UCSD-AML1 (cell line): ENCODE results near the gene ARMC6.
A peak's percentile ranks its signal among the peaks of the same experiment; 100 is the strongest.

ENCODE experiments used
- DNase-seq: peaks from one replicate; lab custom pipeline; 2025; ENCODE audit not compliant: unreplicated experiment; lab: John Stamatoyannopoulos, UW

ARMC6 gene

DNA sequence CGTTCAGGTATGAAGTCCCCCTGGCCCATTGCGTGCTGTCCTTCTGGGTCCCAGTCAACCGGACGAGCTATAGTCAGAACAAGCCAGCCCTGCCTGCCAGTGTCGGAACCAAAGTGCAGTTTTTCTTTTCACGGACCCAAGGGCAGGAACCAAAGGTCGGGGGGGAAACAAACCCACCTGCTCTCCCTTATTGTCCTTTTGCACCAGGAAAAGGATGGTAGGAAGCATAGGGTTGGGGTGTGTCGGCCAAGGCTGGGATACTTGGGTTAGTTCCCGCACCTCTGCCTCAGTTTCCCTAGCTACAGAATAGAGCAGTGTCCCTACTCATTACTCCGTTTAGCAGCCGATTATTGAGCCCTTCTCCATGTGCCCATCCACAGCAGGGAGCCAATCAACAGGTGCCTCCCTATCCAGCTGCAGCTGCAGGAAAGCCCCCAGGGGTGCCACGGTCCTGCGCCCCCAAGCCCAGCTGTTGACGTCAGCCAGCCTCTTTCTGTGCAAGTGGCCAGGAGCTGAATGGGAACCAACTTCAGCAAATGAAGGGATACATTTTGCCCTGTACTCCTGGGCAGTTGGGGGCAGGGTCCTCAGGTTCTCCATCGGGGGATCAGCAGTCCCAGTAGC, 21.0 kb downstream of the ARMC6 start:
- no peak for DNase-seq

- DNase-seq = no peak
Measured at GRCh38 chr19:19054939-19055440, 21.6 kb downstream of the ARMC6 start.

GRCh38 chr19:19055701-19056100, 22.3 kb downstream of the ARMC6 start:
- no peak for DNase-seq

- no peak for DNase-seq
Measured at GRCh38 chr19:19056636-19057275, 23.4 kb downstream of the ARMC6 start.

DNA sequence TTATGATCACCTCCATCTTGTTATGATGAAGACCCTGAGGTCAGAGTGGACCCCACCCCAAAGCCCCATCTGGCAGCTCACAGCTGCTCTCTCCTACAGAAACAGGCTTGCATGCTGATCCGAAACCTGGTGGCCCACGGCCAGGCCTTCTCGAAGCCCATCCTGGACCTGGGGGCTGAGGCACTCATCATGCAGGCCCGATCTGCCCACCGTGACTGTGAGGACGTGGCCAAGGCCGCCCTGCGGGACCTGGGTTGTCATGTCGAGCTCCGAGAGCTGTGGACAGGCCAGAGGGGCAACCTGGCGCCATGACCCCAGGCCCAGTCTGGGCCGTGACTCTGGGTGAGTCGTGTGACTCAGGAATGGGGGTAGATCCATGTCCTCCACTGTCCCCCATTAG, 23.9 kb downstream of the ARMC6 start:
- DNase-seq = no peak

DNA sequence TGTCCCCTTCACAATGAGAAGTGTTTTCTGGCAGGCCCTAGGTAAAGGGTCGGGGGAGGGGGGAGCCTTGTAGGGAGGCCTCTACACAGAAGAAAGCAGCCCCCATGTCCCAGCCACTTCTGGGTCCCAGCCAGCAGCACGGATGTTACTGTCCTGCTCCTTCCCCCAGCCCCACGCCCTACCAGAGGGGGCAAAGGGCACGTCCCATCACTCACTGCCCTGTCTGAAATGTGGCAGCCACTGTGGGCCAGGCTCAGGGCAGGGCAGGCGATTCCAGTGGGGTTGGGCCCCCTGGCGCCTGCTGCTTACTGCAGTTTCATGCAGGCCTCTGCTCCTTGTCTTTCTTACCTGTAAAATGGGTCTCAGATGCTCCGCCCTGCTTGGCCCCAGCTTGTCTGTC, 24.3 kb downstream of the ARMC6 start:
- DNase-seq = no peak

GRCh38 chr19:19059018-19059836, 25.8 kb downstream of the ARMC6 start:
- DNase-seq = no peak

GRCh38 chr19:19059837-19060611, 26.6 kb downstream of the ARMC6 start:
- no peak for DNase-seq

DNA sequence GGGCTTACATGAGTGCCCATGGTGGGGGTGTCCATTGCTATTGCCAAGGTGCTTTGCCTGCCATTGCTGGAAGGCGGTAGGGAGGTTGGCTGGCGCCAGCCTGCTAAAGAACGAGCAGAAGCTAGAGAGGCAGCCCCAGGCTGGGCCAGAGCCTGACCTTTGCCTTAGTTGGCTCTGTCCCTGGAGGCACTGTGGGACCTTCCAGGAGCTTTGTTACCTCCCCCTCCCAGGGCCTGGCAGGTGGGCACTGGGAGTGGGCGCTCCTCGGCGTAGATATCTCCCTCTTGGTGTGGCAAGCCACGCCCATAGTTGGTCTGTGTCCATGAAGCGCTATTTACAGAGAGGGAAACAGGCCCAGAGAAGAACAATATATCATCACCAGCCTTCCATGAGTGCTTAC, 28.1 kb downstream of the ARMC6 start:
- DNase-seq = no peak

- no peak for DNase-seq
Measured at GRCh38 chr19:19062454-19063182, 29.2 kb downstream of the ARMC6 start.

GRCh38 chr19:19063183-19064097, 30.0 kb downstream of the ARMC6 start, which contains the start of gene SLC25A42:
Gene SLC25A42, plus strand, starts transcription at chr19:19063994. Its CDS starts 32,131 bp downstream, at chr19:19096125.
- peak; percentile 100 for DNase-seq

DNA sequence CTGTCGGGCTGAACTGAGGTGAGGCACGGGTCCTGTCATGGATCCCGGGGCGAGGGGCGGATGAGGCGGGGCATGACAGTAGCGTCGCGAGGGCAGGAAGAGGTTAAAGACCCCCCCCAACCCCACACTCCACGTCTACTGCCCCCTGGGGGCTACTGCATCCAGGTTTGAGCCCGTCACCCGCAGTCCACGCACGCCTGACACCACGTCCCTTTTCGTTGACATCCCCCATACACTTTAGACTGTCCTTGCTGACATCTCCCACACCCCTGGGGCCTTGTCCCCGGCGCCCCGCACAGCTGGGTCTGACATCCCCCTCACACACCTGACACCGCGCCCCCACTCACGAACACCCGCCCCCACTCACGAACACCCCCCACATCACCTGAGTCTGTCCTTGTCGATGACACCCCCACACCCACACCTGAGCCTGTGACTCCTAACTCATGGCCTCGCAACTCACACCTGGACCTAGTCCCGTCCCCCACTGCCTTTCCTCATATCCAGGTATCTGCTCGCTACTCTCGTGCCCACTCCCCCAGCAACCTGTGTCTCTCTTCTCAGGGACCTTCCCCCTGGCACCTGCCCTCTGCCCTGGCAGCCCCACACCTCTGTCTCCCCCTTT, 30.8 kb downstream of the ARMC6 start:
- DNase-seq = no peak

GRCh38 chr19:19064811-19065745, 31.7 kb downstream of the ARMC6 start:
- DNase-seq = peak; percentile 33

- DNase-seq = no peak
Measured at GRCh38 chr19:19067276-19068072, 34.1 kb downstream of the ARMC6 start.

DNA sequence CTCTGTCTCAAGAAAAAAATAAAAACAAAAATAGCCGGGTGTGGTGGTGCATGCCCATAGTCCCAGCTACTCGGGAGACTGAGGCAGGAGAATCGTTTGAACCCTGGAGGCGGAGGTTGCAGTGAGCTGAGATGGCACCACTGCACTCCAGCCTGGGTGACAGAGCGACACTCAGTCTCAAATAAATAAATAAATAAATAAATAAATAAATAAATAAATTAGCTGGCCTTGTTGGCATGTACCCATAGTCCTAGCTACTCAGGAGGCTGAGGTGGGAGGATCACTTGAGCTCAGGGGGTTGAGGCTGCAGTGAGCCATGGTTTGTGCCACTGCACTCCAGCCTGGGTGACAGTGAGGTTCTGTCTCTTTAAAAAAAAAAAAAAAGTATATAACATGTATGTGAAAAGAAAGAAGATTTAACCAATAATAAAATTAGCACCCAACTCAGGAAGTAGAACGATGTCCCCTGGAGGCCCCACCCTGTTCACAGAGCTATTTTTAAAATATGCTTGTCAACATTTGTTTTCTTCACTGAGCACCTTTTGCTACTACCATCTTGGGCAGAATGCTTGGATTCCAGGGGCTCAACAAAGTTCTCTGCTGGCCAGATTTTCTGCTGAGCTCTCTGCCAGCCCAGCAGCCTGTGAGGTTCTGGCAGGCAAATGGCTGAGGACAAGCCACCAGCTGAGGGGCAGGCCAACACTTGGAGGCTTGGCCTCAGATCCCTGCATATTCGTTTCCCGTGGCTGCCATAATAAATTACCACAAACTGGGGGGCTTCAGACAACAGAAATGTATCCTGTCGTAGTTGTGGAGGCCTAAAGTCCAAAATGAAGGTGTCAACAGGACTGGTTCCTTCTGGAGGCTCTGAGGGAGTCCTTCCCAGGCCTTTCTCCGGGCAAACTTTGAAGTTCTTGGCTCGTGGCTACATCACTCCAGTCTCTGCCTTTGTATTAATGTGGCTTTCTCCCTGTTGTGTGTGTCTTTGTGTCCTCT, 35.6 kb downstream of the ARMC6 start:
- DNase-seq = no peak

GRCh38 chr19:19071897-19072296, 38.5 kb downstream of the ARMC6 start:
- DNase-seq = no peak
